ENCODE results near the gene NMNAT3.

GRCh38 chr3:139687431-139687830, 9.7 kb upstream of the NMNAT3 start:
- TF ChIP-seq CTCF (IDR thresholded peaks at IDR 0.05) (no peak), POLR2A (IDR thresholded peaks at IDR 0.05) (no peak), EP300 (IDR thresholded peaks at IDR 0.05) (no peak)
